ENCODE measurements around the gene C16orf92.
"Not testable (repeated sequence)": the region's sequence is repeated elsewhere in the genome, so short reads cannot be mapped to it uniquely, and the experiment has no call there.

The C16orf92 gene

DNA sequence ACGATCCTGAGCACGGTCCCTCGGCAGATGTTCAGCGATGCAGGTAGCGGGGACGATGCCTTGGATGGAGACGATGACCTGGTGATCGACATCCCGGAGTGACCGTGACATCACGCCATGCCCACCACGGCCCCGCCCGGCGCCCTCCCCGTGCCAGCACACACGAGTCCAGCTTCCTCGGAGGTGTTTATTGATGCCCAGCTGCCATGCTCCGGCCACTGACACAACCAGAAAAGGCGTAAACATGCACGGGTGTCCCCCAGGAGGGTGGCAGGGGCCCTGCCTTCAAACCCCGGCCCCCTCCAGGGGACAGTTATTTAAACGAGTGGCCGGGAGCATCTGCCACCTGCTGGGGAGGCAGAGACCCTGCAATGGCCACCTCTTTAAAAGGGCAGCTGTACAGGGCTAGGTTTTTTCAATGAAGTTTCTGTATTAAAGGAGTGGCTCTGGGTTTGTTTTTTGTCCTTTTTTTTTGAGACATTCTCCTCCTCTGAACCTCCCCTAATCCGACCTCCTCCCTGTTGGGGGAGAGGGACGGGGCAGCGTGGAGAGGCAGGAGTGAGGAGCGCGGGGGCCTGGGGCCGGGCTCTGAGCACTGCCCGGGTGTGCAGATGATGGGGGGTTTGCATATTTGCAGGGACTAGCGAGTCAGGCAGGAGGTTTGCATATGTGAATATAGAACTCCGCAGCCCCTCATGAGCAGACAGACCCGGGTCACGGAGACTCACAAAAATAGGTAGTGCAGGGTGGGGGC lies 17.5 kb upstream of the C16orf92 start:
- peak; percentile 45 for DNase-seq (ENCODE audit: low spot score)

GRCh38 chr16:30006095-30006473 lies 16.9 kb upstream of the C16orf92 start:
- no peak for DNase-seq (ENCODE audit: low spot score)

- DNase-seq (ENCODE audit: low spot score): no peak
Observed at GRCh38 chr16:30006659-30007377, 16.2 kb upstream of the C16orf92 start.

GRCh38 chr16:30007378-30007895 lies 15.6 kb upstream of the C16orf92 start:
- no peak for DNase-seq (ENCODE audit: low spot score)

- DNase-seq (ENCODE audit: low spot score): no peak
Observed at GRCh38 chr16:30009085-30009862, 13.7 kb upstream of the C16orf92 start.

GRCh38 chr16:30009990-30010843 lies 12.8 kb upstream of the C16orf92 start:
- DNase-seq (ENCODE audit: low spot score): no peak

DNA sequence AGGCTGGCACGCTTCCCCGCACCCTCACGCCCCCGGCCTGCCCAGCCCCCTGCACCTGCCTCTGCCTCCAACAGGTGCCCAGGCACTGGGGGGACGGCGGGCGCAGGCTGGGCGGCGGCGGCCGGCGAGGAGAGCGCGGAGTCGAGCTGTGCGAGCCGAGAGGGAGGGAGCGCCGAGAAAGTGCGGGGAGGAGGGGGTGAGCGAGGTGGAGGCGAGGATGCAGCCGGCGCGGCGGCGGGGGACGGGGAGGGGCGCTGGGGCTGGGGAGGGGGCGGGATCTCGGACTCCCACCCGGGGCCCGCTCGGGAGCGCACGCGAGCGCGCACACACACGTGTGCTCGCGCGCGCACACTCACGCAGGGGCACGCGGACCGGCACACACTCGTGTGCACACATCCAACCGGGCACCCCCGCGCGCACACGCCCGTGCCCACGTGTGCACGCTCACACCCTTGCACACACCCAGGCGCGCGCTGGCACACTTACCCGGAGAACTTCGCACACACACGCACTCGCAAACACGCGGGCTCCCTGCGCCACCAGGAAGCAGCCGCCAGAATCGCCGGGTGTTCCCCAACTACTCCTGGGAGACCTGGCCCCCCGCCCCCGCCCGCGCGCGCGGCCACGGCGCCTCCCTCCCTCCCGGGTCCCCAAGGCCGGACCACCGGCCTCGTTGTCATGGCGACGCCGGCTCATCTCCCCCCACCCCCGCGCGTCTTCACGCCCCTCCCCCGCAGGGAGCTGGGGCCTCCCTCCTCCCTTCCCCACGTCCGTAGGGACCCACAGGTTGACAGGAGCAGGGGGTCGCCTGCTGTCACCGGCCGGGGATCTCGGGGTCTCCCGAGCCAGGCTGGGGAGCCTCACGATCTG lies 11.9 kb upstream of the C16orf92 start, which contains the start of gene DOC2A:
Gene DOC2A, minus strand, starts transcription at position 184 of the 870 bp plus-strand sequence. CDS start 805 bp downstream, outside the sequence.
- no peak for DNase-seq (ENCODE audit: low spot score)

- no peak for DNase-seq (ENCODE audit: low spot score)
Observed at GRCh38 chr16:30011714-30012504, 11.1 kb upstream of the C16orf92 start.

- not testable (repeated sequence) for DNase-seq (ENCODE audit: low spot score)
Observed at GRCh38 chr16:30012598-30012997, 10.4 kb upstream of the C16orf92 start.

GRCh38 chr16:30015450-30015849 lies 7.5 kb upstream of the C16orf92 start:
- DNase-seq (ENCODE audit: low spot score): not testable (repeated sequence)

GRCh38 chr16:30016555-30017276 lies 6.3 kb upstream of the C16orf92 start:
- no peak for DNase-seq (ENCODE audit: low spot score)

DNA sequence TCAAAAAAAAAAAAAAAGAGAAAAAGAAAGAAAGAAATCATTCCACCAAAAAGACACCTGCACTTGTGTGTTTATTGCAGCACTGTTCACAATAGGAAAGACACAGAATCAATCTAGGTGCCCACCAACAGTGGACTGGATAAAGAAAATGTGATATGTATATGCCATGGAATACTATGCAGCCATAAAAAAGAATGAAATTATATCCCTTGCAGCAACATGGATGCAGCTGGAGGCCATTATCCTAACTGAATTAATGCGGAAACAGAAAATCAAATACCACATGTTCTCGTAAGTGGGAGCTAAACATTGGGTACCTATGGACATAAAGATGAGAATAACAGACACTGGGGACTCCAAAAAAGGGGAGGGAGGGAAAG lies 5.7 kb upstream of the C16orf92 start:
- no peak for DNase-seq (ENCODE audit: low spot score)

- DNase-seq (ENCODE audit: low spot score): not testable (repeated sequence)
Observed at GRCh38 chr16:30017937-30018336, 5.1 kb upstream of the C16orf92 start.

DNA sequence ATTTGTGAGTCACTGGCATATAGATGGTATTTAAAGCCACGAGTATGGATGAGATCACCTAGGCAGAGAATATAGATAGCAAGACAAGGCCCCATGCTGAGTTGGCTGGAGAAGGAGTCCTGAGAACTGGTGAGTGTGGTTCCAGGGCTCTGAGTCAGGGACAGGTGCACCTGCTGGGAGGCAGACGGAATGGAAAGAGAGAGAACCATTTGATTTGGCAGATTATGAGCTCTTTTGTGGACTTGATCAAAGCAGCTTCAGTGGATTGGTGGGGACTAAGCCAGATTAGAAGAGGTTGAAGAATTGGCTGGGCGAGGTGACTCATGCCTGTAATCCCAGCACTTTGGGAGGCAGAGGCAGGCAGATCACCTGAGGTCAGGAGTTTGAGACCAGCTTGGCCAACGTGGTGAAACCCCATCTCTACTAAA lies 4.3 kb upstream of the C16orf92 start:
- no peak for DNase-seq (ENCODE audit: low spot score)

- no peak for DNase-seq (ENCODE audit: low spot score)
Observed at GRCh38 chr16:30023586-30023985, 588 bp downstream of the C16orf92 start.

DNA sequence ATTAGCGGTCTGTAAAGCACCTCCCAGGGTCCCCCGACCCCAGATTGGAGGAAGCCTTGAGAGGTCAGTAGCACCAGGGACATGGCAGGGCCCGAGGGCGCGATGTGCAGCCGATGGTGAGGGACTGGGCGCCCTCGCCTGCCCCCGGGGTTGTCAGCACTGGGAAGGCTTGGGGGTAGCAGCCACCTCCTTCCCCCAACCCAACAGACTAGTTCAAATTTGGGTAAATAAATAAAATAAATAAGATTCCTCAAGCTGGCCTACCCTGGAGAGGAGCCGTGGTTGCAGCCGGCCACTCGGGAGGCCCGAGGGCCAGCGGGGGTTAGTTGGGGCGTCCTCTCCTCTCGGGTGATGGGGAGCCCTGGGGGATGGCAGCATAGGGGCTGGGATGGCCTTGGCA lies 1.5 kb downstream of the C16orf92 start:
- no peak for DNase-seq (ENCODE audit: low spot score)

GRCh38 chr16:30025156-30025555 lies 2.2 kb downstream of the C16orf92 start:
- no peak for DNase-seq (ENCODE audit: low spot score)

GRCh38 chr16:30025574-30025973 lies 2.6 kb downstream of the C16orf92 start:
- no peak for DNase-seq (ENCODE audit: low spot score)

DNA sequence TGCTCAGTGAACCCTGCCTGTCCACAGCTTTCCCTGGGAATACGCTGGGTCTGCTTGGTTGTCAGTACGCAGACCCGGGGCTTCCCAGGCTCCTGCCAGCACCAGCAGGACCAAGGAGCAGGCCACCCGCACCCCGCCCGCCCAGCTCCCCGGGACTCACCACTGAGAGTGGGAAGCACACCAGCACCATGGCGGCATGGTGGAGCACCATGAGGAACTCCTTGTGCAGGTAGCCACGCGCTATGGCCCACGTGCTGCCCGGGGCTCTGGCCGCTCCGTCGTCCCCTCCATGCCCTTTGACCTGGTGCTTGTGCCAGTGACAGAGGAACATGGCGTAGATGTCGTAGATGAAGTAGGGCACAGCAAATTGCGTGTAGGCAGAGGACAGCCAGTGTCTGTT lies 3.5 kb downstream of the C16orf92 start:
- DNase-seq (ENCODE audit: low spot score): no peak
